HepG2 (cell line): ENCODE data around the gene P2RX3. TPM values are rescaled to one million over a fixed set of nuclear protein-coding genes. Genes with fewer than 3 reads are reported as not detected.
A peak's percentile ranks its signal among the peaks of the same experiment; 100 is the strongest.

Experiments
- CHD4 ChIP-seq: fragments of 200-600 bp; sonication (generic); IDR thresholded peaks from 2 replicates; pipeline ENCODE4 v1.7.0; 2017; ENCODE audit warnings: mild to moderate bottlenecking, low read length, borderline replicate concordance
- FOXO4 ChIP-seq: sonication (generic); formaldehyde crosslinking; conservative IDR thresholded peaks from 2 replicates; pipeline ENCODE4 v1.8.1; 2023; ENCODE audit warnings: missing genetic modification reagents
- NFE2 ChIP-seq: sonication (generic); formaldehyde crosslinking; IDR thresholded peaks from 2 replicates; pipeline ENCODE4 v1.4.0; 2020; ENCODE audit warnings: missing genetic modification reagents
- PRDM15 ChIP-seq: sonication (generic); formaldehyde crosslinking; IDR thresholded peaks from 2 replicates; pipeline ENCODE4 v1.4.0; 2020; ENCODE audit warnings: missing genetic modification reagents
- REST ChIP-seq, 2 experiments: IDR thresholded peaks; 2 replicates each; pipeline ENCODE4 v1.6.1; 2011 to 2012; ENCODE audit warnings: low read length in 2 of 2, borderline replicate concordance in 1 of 2, low read depth in 1 of 2, mild to moderate bottlenecking in 1 of 2, moderate library complexity in 1 of 2
- SIN3A ChIP-seq: IDR thresholded peaks from 2 replicates; pipeline ENCODE4 v1.6.1; 2011; ENCODE audit warnings: low read depth, mild to moderate bottlenecking, control low read depth, low read length, borderline replicate concordance
- SMYD3 ChIP-seq: sonication (generic); formaldehyde crosslinking; IDR thresholded peaks from 2 replicates; pipeline ENCODE4 v1.8.1; 2023; ENCODE audit warnings: mild to moderate bottlenecking, missing genetic modification reagents
- STAT6 ChIP-seq: sonication (generic); formaldehyde crosslinking; IDR thresholded peaks from 2 replicates; pipeline ENCODE4 v1.4.0; 2020; ENCODE audit warnings: missing genetic modification reagents, mild to moderate bottlenecking, borderline replicate concordance
- TAF15 ChIP-seq: fragments of 200-400 bp; formaldehyde crosslinking; IDR thresholded peaks from one replicate; pipeline ENCODE4 v1.6.1; 2018; ENCODE audit warnings: mild to moderate bottlenecking, low read depth, low read length; ENCODE audit not compliant: poor library complexity, severe bottlenecking
- ZNF546 ChIP-seq: sonication (generic); formaldehyde crosslinking; conservative IDR thresholded peaks from 2 replicates; pipeline ENCODE4 v1.8.1; 2023; ENCODE audit warnings: mild to moderate bottlenecking, missing genetic modification reagents
- ZNF883 ChIP-seq: sonication (generic); formaldehyde crosslinking; IDR thresholded peaks from 2 replicates; pipeline ENCODE4 v1.5.1; 2020; ENCODE audit warnings: mild to moderate bottlenecking, missing genetic modification reagents; ENCODE audit errors: not compliant biosample characterization
- ZSCAN20 ChIP-seq: sonication (generic); formaldehyde crosslinking; IDR thresholded peaks from 2 replicates; pipeline ENCODE4 v1.4.0; 2020; ENCODE audit warnings: missing genetic modification reagents, mild to moderate bottlenecking, borderline replicate concordance
- polyA plus RNA-seq, 8 experiments: library from polyadenylated mRNA; depleted of rRNA in 3 of 8; stranded (reverse) in 7 of 8; unstranded in 1 of 8; fragments of >200 nt; fragmentation: Illumina TruSeq in 4 of 8; extraction: Trizol in 4 of 8; gene quantifications; 2 replicates each; pipeline versions ENCODE4 v1.2.1 to v1.2.3, GENCODE V29; 2011 to 2016; ENCODE audit warnings: low read depth in 4 of 8, missing spikeins in 1 of 8, mixed read lengths in 1 of 8; ENCODE audit not compliant: insufficient read depth in 1 of 8
- total RNA-seq, 5 experiments: library from RNA; depleted of rRNA; stranded (reverse); fragments of >200 nt; fragmentation: Illumina TruSeq; extraction: Trizol; gene quantifications; 2 replicates each; pipeline ENCODE4 v1.2.3, GENCODE V29; 2016; ENCODE audit warnings: low read depth in 1 of 5
- TF ChIP-seq, protein P1 (sequence below): sonication (generic); formaldehyde crosslinking; IDR thresholded peaks from 2 replicates; pipeline ENCODE4 v1.9.0; 2021; ENCODE audit warnings: missing genetic modification reagents, borderline replicate concordance

The P2RX3 gene
- total and polyA plus RNA-seq, 2 of the 13 experiments (the other 11 are each of a cell fraction or from before 2014, with no cell fraction given), result 0.08 TPM; not detected in 1

DNA sequence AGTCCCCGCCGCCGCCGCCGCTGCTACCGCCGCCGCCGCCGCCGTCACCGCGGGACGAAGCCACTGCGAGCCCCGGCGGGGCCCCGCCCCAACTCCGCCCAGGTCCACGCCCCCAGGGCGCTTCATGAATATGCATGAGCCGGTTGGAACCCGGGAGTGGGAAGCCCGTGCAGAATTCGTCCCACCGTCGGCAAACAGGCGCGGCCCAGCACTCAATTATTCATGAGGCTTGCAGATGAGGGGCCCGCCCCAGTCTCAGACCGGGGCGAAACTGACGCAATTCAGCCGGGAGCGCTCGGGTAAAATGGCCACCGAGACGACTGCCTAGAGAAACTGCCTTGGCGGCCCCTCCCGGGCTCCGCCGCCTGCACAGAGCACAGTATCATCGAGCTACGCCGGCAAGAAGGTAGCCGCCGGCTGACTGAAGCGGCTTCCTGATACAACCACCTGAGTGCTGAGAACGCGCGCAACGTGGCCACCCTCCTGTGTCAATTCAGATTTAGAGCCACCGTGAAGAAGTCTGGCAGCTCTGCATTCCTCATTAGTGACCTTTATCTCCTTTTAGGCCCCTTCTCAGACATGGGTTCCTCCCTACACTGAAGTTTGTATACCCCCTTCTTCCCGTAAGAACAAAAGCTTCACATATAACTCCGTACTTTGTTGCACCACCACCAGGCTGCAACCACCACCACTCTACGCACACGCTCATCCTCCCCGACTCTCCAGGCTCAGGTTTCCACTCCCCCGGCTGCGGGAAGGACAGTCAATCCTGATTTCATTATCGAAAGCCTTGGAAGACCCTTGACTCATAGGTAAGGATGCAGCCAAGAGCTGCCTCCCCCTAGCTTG is 13.0 kb upstream of the P2RX3 start, which contains the start of gene TNKS1BP1 (continued):
- TF ChIP-seq FOXO4 (CRISPR knock-in tag) (no peak), STAT6 (0 out of 2 replicates have a peak, but pooled peaks have one; percentile 56), SMYD3 (CRISPR knock-in tag) (no peak; the same call in 1 of the 2 replicates), TAF15 (peak; percentile 71), PRDM15 (CRISPR knock-in tag) (no peak), REST (IDR thresholded peaks at IDR 0.05; ENCODE audit: borderline replicate concordance in 1 of 2, low read depth in 1 of 2, low read length in 2 of 2) (peak in 1 of 2 experiments; percentile 29; a peak in 1 of 4 replicates), ZNF883 (peak; percentile 56), ZSCAN20 (CRISPR knock-in tag) (0 out of 2 replicates have a peak, but pooled peaks have one; percentile 55), CHD4 (no peak), NFE2 (no peak), ZNF546 (CRISPR knock-in tag) (no peak), SIN3A (0 out of 2 replicates have a peak, but pooled peaks have one; percentile 54)
- TF ChIP-seq, protein P1, sequence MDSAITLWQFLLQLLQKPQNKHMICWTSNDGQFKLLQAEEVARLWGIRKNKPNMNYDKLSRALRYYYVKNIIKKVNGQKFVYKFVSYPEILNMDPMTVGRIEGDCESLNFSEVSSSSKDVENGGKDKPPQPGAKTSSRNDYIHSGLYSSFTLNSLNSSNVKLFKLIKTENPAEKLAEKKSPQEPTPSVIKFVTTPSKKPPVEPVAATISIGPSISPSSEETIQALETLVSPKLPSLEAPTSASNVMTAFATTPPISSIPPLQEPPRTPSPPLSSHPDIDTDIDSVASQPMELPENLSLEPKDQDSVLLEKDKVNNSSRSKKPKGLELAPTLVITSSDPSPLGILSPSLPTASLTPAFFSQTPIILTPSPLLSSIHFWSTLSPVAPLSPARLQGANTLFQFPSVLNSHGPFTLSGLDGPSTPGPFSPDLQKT (CRISPR knock-in tag), result no peak
